AML-193 (cell line): ENCODE data around the gene PGBD5.

Experiments
- DNase-seq, 2 experiments: peaks; one replicate each; lab custom pipeline; 2025; lab: John Stamatoyannopoulos, UW

Gene PGBD5

GRCh38 chr1:230279583-230279945, 146.6 kb downstream of the PGBD5 start:
- no peak for DNase-seq

DNA sequence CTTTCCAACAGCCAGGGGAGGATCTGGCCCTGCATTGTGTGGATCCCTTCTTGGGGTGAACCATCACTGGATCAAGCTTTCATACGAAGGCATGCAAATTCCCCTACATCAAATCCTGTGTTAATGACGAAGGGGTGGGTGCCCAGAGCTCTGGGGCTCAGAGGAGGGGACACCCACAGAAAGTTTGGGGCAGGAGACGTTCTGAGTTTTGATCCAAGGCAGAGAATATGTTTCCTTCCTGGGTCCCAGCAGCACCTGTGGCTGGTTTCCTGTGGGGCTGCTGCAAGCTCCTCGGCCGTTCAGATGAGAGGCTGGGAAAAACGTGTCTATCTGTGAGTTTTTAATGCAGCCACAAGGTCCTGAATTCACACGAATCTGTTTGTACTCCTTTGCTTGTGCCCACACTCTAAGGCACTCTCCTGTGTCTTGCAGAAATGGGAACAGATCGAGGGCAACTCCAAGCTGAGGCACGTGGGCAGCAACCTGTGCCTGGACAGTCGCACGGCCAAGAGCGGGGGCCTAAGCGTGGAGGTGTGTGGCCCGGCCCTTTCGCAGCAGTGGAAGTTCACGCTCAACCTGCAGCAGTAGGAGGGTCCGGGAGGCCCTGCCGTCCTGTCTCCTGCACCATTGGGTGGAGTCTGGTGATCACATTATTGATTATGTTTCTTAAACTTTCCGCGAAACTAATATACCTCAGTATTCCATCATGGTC, 147.1 kb downstream of the PGBD5 start:
- DNase-seq = no peak

DNA sequence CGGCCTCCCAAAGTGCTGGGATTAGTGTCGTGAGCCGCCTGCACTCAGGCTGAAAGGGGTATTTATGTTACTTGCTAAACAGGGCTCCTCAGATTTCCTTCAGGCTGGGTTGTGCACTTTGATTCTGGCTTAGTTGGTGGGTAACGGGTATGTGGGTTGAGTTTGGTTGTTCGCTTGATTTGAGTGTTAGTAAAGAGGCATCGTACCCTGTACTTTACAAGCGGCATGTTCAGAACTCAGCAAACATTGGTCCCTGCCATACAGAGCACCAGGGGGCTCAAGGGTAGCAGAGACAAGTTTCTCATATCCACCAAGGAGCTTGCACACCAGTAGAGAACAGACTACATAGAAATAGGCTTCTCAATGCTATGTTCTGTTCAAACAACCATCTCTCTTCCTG, 147.8 kb downstream of the PGBD5 start:
- DNase-seq = no peak

- no peak for DNase-seq
These were observed 148.7 kb downstream of the PGBD5 start for GRCh38 chr1:230277201-230278025.

GRCh38 chr1:230276401-230276800, 149.7 kb downstream of the PGBD5 start:
- no peak for DNase-seq

DNA sequence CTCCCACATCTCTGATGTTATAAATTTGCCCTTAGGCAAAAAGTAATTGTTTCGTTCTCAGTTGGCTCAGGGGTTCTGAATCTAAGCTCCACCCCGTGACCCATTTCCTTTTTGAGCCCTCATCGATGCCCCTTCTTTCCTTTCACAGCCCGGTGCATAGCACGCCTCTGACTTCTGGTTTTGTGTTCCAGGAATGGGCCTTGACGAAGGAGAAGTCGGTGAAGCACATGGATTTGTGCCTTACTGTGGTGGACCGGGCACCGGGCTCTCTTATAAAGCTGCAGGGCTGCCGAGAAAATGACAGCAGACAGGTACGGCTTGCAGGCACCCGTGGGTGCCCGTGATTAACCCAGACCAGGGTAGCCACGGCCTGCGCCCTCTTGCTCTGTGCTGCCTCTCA, 151.9 kb downstream of the PGBD5 start:
- no peak for DNase-seq

DNA sequence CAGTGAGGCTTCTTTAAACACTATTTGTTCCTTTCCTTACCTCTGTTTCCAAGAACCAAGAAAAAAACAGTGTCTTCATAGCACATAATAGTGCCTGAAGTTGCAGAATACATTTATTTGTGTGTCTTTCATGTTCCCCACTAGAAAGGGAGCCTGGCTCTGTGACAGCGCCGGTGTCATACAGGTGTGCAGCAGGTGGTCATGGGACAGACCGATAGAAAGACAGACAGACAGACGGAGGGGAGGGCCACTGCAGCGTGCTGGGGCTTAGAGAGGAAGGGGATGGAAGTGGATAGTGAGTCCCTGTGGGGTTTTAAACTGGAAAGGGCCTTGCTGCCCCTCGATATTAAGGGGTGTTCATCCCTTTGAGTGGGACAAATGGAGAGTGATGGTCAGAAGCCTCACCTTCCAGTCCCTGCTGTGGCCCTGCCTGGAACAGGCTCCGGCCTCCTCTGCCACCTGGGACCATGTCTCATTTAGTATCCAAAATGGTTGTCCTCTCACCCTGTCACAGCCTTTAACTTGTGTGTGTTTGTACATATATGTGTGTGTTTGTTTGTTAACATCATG, 152.9 kb downstream of the PGBD5 start:
- DNase-seq = no peak

DNA sequence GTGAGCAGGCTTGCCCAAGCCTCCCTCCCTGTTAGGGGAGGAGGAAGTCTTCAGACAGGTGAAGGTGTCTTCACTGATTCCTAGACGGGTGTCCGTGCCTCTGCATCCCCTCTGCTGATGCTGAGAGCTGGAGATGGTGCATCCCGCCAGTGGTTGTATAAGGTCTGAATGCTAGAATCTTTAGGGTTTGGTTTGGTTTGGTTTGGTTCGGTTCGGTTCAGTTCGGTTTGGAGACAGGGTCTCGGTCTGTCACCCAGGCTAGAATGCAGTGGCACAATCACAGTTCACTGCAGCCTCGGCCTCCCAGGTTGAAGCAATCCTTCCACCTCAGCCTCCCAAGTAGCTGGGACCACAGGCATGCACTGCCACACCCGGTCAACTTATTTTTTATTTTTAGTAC, 153.6 kb downstream of the PGBD5 start:
- DNase-seq = no peak

DNA sequence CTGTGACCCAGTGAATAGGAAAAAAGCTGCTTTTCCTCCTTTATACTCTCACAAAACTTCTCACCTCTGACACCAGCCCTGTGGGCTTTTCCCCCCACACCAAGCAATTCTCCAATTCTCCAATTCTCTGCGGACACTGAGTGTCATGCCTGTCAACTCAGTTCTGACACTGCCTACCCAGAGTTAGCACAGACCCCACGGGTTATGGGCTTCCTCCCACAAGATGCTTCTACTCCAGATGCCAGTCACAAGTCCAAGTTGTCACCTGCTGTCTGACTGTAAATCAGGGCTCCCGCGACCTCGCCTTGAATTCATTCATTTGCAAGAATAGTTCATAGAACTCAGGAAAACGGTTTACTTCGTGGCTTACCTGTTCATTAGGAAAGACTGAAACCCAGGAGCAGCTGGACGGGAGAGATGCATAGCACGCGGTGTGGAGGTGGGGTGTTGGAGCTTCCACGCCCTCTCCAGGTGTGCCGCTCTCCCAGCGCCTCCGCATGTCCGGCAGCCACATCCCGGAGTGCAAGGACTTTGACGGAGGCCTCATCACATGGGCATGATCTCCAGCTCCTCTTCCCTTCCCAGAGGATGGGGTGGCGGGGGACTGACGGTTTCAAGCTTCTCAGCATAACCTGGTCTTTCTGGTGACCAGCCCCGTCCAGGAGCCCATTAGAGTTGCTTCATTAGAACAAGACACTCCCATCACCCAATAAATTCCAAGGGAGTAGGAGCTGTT, 154.7 kb downstream of the PGBD5 start:
- DNase-seq = no peak

DNA sequence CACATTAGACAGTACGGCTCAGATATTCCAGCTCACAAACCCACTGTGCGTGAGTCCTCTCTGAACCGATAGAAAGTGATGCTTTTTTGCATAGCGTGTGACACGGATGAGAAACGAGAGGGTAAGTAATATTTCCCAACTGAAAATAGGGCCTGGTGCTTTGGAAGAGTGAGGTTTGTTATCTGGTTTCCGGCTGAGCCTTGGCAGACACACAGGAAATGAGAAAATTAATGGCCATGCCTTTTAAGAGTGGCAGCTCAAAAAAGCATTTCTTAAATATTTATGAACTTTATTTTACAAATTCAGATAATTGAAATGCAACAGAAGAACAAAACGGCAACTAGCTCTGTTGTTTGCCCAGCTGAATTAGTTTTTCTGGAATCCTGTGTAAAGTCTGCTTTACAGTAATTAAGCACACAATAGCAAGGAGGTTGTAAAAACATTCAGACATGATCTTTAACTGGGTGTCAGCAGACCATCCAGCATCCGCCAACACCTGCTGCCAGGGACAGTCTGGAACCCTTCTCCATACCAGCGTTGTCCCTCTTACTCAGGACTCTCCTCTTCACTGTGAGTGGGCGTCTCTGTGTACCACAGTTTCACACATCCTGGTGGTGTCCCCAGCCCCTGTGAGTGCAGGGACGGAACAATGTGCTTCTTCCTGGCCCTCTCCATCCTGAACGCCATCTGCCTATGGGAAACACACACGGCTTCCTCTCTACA, 155.4 kb downstream of the PGBD5 start:
- DNase-seq = peak; percentile 46 to 60

- no peak for DNase-seq
These were observed 156.0 kb downstream of the PGBD5 start for GRCh38 chr1:230270185-230270558.

DNA sequence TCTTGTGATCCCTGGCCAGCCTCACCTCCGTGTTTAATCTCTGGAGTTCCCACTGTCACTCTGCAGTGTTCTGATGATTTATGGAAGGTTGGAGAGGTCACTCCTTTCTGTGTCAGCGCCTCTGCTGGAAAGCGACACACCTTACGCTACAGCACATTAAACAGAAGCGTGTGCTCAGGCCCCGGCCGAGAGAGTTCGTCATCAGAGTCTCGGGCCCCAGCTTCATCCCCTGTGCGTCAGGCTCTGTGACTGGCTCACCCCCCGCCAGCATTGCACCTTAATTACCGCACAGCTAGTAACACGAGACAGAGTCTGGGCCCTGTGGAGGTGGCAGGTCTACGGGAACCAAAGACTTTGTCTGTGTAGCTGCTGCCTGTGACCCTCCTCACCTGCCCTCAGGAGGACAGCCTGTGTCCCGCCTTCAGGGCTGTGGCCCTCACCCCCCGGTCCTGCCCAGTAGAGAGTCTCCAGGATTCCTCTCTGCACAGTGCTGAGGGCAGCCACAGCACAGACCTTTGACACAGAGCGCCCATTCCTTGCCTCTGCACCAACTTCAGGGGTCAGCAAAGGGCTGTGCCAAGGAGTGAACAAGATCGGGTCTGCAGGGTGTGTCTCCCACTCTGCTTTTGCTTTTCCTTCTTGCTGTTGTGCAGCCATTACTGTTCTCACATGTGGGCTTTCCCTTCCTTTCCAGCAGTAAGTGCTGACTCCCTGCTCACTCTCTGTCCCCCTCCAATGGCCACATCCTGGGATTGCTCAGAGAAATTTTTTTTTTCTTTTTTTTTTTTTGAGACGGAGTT, 157.6 kb downstream of the PGBD5 start:
- DNase-seq = peak; percentile 17 to 41

- DNase-seq = no peak
These were observed 158.6 kb downstream of the PGBD5 start for GRCh38 chr1:230267338-230268065.

DNA sequence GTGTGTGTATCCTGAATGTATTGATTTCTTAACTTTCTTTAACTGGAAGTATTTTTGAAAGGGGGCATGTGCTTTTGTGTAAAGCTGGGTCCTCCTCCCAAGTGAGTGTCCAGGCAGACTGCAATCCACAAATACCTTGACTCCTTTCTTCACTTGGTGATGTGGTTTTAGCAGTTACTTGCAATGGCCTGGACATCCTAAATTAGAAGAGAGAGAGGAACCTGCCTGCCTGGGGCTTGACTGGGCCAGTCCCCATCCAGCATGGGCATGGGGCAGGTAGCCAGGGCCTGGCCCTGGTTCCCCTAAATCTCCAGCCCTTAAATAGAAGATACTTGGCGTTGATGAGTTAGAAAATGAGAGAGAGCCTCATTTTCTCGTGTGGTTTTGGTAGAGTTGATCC, 159.7 kb downstream of the PGBD5 start:
- no peak for DNase-seq

- no peak for DNase-seq
These were observed 160.7 kb downstream of the PGBD5 start for GRCh38 chr1:230265200-230266115.
